ENCODE data around the gene DNAH8.
"Not testable (repeated sequence)": the region's sequence is repeated elsewhere in the genome, so short reads cannot be mapped to it uniquely, and the experiment has no call there.

Gene DNAH8

GRCh38 chr6:38865521-38866174, 150.5 kb downstream of the DNAH8 start:
- DNase-seq (ENCODE audit: low spot score) = no peak

GRCh38 chr6:38867726-38868125, 152.6 kb downstream of the DNAH8 start:
- no peak for DNase-seq (ENCODE audit: low spot score)
- no peak for TF ChIP-seq CTCF (IDR thresholded peaks at IDR 0.05; ENCODE audit: extremely low read depth, missing control alignments)

More at GRCh38 chr6:38865521-38866174, 150.5 kb downstream of the DNAH8 start:
- no peak for TF ChIP-seq CTCF (IDR thresholded peaks at IDR 0.05; ENCODE audit: extremely low read depth, missing control alignments)

GRCh38 chr6:38871741-38872568, 156.8 kb downstream of the DNAH8 start:
- DNase-seq (ENCODE audit: low spot score) = peak; percentile 44

GRCh38 chr6:38873001-38873400, 157.9 kb downstream of the DNAH8 start:
- DNase-seq (ENCODE audit: low spot score) = no peak
- TF ChIP-seq CTCF (IDR thresholded peaks at IDR 0.05; ENCODE audit: extremely low read depth, missing control alignments) = no peak

More at GRCh38 chr6:38871741-38872568, 156.8 kb downstream of the DNAH8 start:
- TF ChIP-seq CTCF (IDR thresholded peaks at IDR 0.05; ENCODE audit: extremely low read depth, missing control alignments) = peak; percentile 74

- DNase-seq (ENCODE audit: low spot score) = not testable (repeated sequence)
Measured at GRCh38 chr6:38873816-38874215, 158.7 kb downstream of the DNAH8 start.

- peak; percentile 16 for DNase-seq (ENCODE audit: low spot score)
- no peak for TF ChIP-seq CTCF (IDR thresholded peaks at IDR 0.05; ENCODE audit: extremely low read depth, missing control alignments)
Measured at GRCh38 chr6:38876475-38876874, 161.4 kb downstream of the DNAH8 start.

GRCh38 chr6:38877721-38878120, 162.6 kb downstream of the DNAH8 start:
- TF ChIP-seq CTCF (IDR thresholded peaks at IDR 0.05; ENCODE audit: extremely low read depth, missing control alignments) = no peak
- DNase-seq (ENCODE audit: low spot score) = no peak
